DOHH2 (cell line): ENCODE measurements around the gene SLC25A22.

Experiments
- CTCF ChIP-seq: fragments of 200-600 bp; sonication (generic); IDR thresholded peaks from one replicate; pipeline ENCODE4 v1.5.1; 2014; ENCODE audit warnings: antibody characterized with exemption, mild to moderate bottlenecking, low read depth, low read length; ENCODE audit not compliant: poor library complexity, severe bottlenecking
- EZH2phosphoT487 ChIP-seq: fragments of 200-600 bp; sonication (generic); IDR thresholded peaks from 2 replicates; pipeline ENCODE4 v1.6.1; 2017; ENCODE audit warnings: borderline replicate concordance, mild to moderate bottlenecking, antibody characterized with exemption, low read length, moderate library complexity, mixed read lengths

DNA sequence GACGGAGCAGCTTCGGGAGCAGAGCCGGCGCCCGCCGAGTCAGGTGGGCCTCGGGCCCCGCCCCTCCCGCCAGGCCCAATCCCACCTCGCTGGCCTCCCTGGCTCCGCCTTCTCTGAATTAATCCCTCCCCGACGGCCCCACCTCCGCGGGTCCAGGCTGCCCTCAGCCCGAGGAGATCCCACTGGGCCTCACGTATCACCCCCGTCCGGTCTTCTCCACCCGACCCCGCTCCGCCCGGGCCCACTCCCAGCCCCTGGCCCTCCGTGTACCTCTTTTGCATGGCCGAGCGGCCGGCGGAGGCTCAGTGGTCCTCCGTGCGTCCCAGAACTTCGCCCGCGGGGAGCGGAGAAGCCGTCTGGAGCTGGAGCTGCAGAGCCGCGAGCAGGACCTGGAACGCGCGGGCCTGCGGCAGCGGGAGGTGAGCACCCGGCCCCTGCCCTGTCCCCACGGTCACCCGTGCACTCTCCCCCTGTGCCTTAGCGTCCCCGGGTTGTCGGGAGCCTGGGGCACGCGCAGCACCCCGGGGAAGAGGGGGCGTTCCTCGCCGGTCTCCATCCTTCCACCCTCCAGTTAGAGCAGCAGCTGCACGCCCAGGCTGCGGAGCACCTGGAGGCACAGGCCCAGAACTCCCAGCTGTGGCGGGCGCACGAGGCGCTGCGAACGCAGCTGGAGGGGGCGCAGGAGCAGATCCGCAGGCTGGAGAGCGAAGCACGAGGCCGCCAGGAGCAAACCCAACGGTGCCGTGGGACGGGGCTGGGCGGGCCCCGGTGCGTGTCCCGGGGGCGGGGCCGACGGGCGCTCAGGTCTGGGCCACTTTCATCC, 32.4 kb upstream of the SLC25A22 start:
- TF ChIP-seq CTCF = no peak
- TF ChIP-seq EZH2phosphoT487 = 0 out of 2 replicates have a peak, but pooled peaks have one; percentile 52
